Muscle layer of duodenum (tissue), 2 donors: ENCODE results near the gene RRAD.

Source experiments
- H3K27ac ChIP-seq: one replicate; pipeline ENCODE4 v1.7.0; 2013; ENCODE audit warnings: mild to moderate bottlenecking, low read length
- H3K27me3 ChIP-seq: one replicate; pipeline ENCODE4 v1.7.0; 2013; ENCODE audit warnings: low read depth, mild to moderate bottlenecking, control low read depth, low read length
- H3K36me3 ChIP-seq, 2 donors: one replicate each; pipeline ENCODE4 v1.7.0; 2013; ENCODE audit warnings: low read length in 2 of 2, control low read depth in 1 of 2, mild to moderate bottlenecking in 1 of 2; ENCODE audit not compliant: insufficient read depth in 2 of 2, control insufficient read depth in 1 of 2
- H3K4me1 ChIP-seq, 2 donors: one replicate each; pipeline ENCODE4 v1.7.0; 2013; ENCODE audit warnings: low read length in 2 of 2, mild to moderate bottlenecking in 2 of 2, control low read depth in 1 of 2, moderate library complexity in 1 of 2; ENCODE audit not compliant: insufficient read depth in 2 of 2, control insufficient read depth in 1 of 2
- H3K4me3 ChIP-seq, 2 donors: one replicate each; pipeline ENCODE4 v1.7.0; 2013; ENCODE audit warnings: low read length in 2 of 2, low read depth in 1 of 2, mild to moderate bottlenecking in 1 of 2
- H3K9me3 ChIP-seq, 2 donors: one replicate each; pipeline ENCODE4 v1.7.0; 2013; ENCODE audit warnings: low read length in 2 of 2, control low read depth in 1 of 2, mild to moderate bottlenecking in 1 of 2; ENCODE audit not compliant: control insufficient read depth in 1 of 2
- donor health status: healthy.

Gene RRAD

DNA sequence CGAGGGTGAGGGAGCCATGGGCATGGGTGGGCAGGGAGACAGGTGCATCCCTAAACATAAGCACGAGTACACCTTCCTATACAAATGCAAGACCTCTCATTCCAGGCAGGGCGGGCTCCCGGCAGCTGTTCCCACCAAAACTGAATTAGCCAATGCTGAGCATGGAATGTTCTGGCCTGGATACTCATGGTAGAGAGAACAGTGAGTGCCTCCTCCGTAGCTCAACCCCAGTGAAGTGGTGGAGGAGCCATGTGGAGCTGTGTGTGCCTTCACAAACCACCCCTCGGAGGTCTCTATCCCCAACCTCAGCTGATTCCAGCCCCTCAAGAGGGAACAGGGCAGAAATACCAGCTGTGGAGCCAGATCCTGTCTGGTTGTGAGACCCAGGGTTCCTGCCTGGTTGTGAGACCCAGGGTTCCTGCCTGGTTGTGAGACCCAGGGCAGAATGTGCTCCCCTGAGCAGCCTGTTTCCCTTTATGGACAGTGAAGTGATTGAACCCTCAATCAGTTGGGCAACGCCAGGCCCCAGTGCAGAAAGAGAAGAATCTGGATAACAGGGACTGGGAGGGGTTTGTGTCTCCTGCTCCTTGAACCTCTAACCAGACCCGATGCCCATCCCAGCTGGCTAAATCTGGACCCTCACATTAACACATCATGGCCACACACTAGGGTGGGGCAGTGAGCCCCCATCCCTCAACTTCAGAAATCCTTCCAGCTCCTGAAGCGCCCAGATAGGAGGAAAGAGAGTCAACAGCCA is 4.2 kb downstream of the RRAD start:
- no peaks in the 10 kb centered on the region for H3K36me3 ChIP-seq
- no peak overlapping the region for H3K4me3 ChIP-seq
- no peaks in the 10 kb centered on the region for H3K9me3 ChIP-seq
- no peak overlapping the region for H3K27ac ChIP-seq
- H3K27me3 ChIP-seq: peaks cover 7% of the 10 kb centered on the region
- peaks cover 0 to 49% of the 10 kb centered on the region in 2 donors for H3K4me1 ChIP-seq

DNA sequence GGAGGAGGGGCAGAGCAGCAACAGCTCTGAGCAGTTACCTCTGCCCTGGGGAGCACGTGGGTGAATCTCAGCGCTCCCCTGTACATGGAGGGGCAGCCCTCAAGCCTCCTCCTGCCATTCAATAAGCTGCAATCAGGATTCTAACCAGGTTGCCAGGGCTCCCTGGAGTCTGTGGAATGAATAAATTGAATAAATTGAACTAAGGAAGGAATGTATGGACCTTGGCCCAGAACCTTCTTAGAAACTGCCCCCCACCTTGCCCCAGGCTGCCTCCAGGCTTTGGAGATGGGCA is 5.1 kb downstream of the RRAD start:
- Histone ChIP-seq H3K9me3 (no peaks in the 10 kb centered on the region), H3K4me1 (peaks cover 0 to 41% of the 10 kb centered on the region in 2 donors), H3K27ac (no peak overlapping the region), H3K4me3 (no peak overlapping the region), H3K27me3 (no peaks in the 10 kb centered on the region), H3K36me3 (no peaks in the 10 kb centered on the region)

DNA sequence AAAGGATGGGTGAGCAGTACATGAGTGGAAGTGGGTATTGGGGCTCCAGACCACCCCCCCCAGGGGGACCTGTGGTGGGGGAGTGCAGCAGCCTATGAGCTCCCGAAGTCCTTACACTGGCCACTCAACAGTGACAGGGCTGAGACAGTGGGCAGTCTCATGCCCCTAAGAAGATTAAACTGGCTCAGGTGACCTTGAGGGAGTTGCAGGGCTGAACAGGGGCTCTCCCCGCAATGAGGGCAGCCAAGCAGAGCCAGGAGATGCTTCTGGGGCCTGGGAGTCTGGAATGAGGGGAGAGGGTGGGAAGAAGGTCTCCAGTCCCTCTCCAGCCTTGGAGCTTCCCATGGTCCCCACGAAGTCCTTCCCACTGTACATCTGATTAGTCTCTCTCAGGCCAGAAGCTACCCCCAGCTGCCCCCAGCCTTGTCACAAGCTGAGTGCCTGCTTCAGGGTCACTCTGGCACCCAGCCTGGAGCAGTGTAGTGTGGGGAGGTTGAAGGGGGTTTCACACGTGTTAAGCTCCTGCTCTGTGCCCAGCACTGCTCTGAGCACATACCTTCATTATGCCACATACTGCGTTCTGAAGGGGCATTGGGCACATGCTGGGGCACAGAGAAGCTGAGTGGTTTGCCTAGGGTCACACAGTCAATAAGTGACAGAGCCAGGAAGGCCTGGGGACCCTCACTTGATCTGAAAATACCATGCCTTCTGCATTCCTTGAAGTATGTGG is 5.6 kb downstream of the RRAD start:
- Histone ChIP-seq H3K27ac (no peak overlapping the region), H3K36me3 (no peaks in the 10 kb centered on the region), H3K4me1 (peaks cover 0 to 39% of the 10 kb centered on the region in 2 donors), H3K9me3 (no peaks in the 10 kb centered on the region), H3K27me3 (no peaks in the 10 kb centered on the region), H3K4me3 (no peak overlapping the region)

DNA sequence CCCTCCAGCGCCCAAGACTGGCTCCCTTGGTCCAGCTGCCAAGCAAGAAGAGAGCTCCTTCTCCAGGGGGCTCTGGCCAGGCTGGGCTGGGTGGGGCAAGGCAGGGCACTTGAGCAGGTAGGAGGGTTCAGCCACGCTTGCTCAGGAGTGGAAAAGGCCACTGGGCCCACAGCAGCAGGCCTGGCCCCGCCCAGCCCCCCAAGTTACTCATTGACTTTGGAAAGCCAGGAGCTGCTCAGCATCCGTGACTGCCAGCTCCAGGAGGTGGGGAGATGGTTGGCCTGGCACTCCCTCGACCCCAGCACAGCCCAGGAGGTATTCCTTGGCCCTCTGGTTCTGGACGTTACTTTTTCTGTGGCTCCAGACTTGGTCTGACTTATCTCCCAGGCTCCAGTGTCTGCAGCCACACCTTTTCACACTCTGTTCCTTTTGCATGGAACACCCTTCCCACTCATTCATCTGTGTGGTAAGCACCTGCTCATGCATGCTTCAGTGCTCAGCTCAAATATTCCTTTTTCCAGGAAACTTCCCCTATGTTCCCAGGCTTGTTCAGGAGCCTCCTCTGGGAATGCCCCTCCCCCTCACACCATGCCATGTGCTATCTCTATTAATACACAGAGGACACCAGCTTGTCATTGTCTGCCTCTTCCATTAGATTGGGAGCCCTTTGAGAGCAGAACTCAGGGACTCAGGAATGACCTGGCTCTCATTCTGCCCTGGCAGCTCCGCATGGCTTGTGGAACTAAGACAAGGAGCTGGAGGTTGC is 6.3 kb downstream of the RRAD start, which contains the start of gene CDH16:
TSS of gene CDH16 (minus strand) at position 83 of the 766 bp plus-strand sequence. CDS start 820 bp downstream, outside the sequence.
- Histone ChIP-seq H3K36me3 (no peaks in the 10 kb centered on the region), H3K9me3 (no peaks in the 10 kb centered on the region), H3K27ac (no peak within 1 kb of the TSS), H3K4me3 (no peak within 1 kb of the TSS), H3K4me1 (peaks cover 0 to 35% of the 10 kb centered on the region in 2 donors), H3K27me3 (no peaks in the 10 kb centered on the region)

DNA sequence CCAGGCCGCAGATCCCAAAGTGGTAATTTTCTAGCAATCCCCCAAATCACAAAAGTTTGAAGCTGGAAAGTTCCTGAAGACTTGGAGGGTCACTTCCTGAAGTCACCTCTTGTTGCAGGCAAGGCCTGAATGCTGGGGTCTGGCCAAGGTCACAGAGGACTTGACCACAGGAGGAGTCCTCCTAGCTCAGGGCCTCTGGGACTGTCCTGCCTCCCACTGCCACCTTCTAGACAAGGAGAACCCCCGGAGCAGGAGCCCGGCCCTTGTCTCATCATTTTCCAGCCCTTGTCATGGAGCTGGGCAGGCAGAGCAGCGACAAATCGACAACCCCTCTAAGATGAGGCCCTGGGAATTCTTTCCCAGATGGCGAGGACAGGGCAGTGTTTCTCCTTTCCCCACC is 7.0 kb downstream of the RRAD start:
- no peak overlapping the region for H3K27ac ChIP-seq
- no peaks in the 10 kb centered on the region for H3K27me3 ChIP-seq
- peaks cover 0 to 28% of the 10 kb centered on the region in 2 donors for H3K4me1 ChIP-seq
- no peak overlapping the region for H3K4me3 ChIP-seq
- no peaks in the 10 kb centered on the region for H3K9me3 ChIP-seq
- no peaks in the 10 kb centered on the region for H3K36me3 ChIP-seq

DNA sequence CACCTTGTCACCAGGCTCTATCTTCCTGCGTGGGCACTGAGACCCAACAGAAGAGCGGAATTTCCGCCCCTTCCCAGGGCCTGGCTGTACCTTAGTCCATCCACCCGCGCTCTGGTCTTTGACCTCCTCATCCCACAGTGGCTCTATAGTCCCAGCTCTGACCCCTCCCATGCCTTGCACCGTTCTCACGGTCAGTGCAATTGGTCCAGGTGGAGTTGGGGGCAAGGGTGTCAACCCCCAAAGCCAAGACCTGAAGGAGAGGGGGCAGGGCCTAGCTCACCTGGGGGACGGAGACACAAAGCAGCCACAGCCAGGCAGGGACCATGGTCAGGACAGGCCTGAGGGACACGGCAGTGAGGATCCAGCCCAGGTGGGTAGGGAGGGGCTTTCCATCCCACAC is 7.6 kb downstream of the RRAD start:
- Histone ChIP-seq H3K27ac (no peak overlapping the region), H3K36me3 (no peaks in the 10 kb centered on the region), H3K4me3 (no peak overlapping the region), H3K27me3 (no peaks in the 10 kb centered on the region), H3K4me1 (peaks cover 0 to 22% of the 10 kb centered on the region in 2 donors), H3K9me3 (no peaks in the 10 kb centered on the region)

DNA sequence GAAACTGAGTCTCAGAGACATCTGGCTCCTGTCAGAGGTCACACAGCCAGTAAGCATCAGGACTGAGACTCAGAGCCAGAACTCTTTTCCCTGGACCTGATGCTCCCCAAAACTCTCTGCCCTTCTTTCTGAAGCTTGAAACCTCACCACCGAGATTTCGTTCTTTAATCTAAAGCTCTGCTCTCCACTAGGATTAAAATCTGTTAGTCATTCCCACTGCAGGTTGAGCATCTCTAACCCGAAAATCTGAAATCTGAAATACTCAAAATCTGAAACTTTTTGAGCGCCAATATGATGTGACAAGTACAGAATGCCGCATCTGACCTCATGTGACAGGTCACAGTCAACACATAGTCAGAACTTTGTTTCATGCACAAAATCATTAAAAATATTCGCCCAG is 8.8 kb downstream of the RRAD start:
- H3K36me3 ChIP-seq: no peaks in the 10 kb centered on the region
- no peak overlapping the region for H3K4me3 ChIP-seq
- H3K27me3 ChIP-seq: no peaks in the 10 kb centered on the region
- H3K9me3 ChIP-seq: no peaks in the 10 kb centered on the region
- H3K4me1 ChIP-seq: peaks cover 0 to 14% of the 10 kb centered on the region in 2 donors
- H3K27ac ChIP-seq: no peak overlapping the region

DNA sequence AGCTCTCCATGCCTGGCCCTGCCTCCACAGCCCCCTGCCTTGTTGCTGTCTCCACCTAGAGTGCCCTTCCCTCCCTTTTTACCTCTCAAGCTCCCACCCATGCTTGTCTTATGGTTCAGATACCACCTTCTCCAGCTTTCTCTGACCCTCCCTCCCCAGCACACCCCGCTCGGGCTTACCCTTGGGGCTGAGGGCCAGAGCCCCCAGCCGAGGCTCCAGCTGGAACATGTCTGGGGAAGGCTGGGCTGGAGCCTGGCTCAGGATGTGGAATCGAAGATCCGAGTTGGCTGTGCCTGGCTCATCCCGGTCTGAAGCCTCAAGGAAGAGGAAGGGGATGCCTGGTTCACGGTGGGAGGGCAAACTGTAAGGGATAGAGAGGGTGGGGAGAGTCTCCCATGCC is 10.3 kb downstream of the RRAD start:
- Histone ChIP-seq H3K27ac (no peak overlapping the region), H3K27me3 (no peaks in the 10 kb centered on the region), H3K4me1 (peaks cover 0 to 7% of the 10 kb centered on the region in 2 donors), H3K4me3 (no peak overlapping the region), H3K9me3 (no peaks in the 10 kb centered on the region), H3K36me3 (no peaks in the 10 kb centered on the region)

DNA sequence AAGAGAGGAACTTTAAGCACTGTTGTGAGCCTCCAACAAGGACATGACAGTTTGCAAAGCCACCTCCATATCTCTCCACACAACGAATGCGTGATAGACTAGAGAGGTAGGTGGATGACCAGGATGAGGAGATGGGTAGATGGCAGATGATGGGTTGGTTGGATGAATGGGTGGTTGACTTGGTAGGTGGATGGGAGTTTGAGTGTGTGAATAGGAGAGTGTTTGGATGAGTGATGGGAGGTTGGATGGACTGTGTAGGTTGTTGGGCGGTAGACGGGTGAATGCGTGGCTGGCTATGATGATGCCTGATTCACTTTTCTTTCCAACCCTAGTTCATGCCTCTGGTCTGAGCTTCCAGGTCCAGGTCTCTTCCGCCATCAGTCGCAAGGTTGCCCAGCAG is 10.8 kb downstream of the RRAD start:
- H3K4me3 ChIP-seq: no peak overlapping the region
- no peaks in the 10 kb centered on the region for H3K9me3 ChIP-seq
- H3K27me3 ChIP-seq: no peaks in the 10 kb centered on the region
- H3K27ac ChIP-seq: no peak overlapping the region
- no peaks in the 10 kb centered on the region for H3K36me3 ChIP-seq
- H3K4me1 ChIP-seq: peaks cover 0 to 7% of the 10 kb centered on the region in 2 donors

DNA sequence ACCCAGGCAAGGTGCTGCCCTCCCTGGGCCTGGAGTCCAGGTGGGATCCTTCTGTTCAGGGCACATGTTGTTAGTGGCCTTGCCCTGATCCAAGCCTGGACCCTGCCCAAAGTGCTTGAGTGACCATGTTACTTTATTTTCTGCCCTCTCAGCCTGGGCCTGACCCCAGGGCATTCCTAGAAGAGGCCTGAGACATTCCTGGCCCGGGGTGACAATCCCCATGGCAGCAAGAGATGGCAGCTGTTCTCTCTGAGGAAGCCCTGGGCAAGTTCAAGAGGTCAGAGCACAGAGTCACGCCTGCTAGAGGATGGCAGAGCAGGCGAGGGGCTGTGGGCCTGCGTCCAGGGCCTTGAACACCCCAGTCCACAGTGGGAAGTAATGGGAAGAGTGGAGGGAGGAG is 11.6 kb downstream of the RRAD start:
- Histone ChIP-seq H3K27ac (no peak overlapping the region), H3K27me3 (no peaks in the 10 kb centered on the region), H3K4me3 (no peak overlapping the region), H3K36me3 (no peaks in the 10 kb centered on the region), H3K9me3 (no peaks in the 10 kb centered on the region), H3K4me1 (no peaks in the 10 kb centered on the region)

DNA sequence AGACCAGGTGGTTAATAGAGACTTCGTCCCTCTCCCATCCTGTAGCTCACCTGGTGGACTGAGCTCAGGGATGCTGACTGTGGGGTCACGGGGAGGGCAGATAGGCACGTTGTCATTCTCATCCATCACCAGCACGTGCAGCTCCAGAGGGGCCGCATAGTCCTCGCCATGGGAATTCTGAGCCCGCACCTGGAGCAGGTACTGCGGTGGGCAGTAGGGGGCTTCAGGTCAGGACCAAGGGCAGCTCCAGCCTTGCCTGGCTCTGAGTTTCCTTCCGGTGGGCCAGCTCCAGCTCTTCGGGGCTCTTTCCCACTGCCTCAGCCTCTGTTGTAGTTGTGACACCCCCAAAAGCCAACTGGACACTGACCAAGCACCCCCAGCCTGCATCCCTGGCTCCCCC is 12.3 kb downstream of the RRAD start:
- no peak overlapping the region for H3K27ac ChIP-seq
- no peaks in the 10 kb centered on the region for H3K27me3 ChIP-seq
- no peaks in the 10 kb centered on the region for H3K4me1 ChIP-seq
- no peaks in the 10 kb centered on the region for H3K36me3 ChIP-seq
- H3K9me3 ChIP-seq: no peaks in the 10 kb centered on the region
- H3K4me3 ChIP-seq: no peak overlapping the region
